Caco-2 (cell line): ENCODE measurements around the gene FAM53A. TPM values are rescaled to one million over a fixed set of nuclear protein-coding genes. Genes with fewer than 3 reads are reported as not detected.
A peak's percentile ranks its signal among the peaks of the same experiment; 100 is the strongest.

Source experiments
- BruUV-seq: library from RNA; stranded (reverse); fragments of 400-500 nt; replicated peaks from 2 replicates; lab custom pipeline; 2021; lab: Mats Ljungman, UMichigan
- CTCF ChIA-PET: fragments of 300-600 bp; sonication (Branson Sonifier 250); formaldehyde crosslinking; loops from one replicate; lab custom pipeline; 2022; ENCODE audit warnings: antibody characterized with exemption; lab: Charles Lee
- POLR2A ChIA-PET: fragments of 300-600 bp; sonication (Branson Sonifier 250); formaldehyde crosslinking; loops from one replicate; lab custom pipeline; 2022; ENCODE audit warnings: antibody characterized with exemption; lab: Charles Lee
- DNase-seq, 2 experiments: peaks; one replicate each; pipeline versions ENCODE4 v3.0.0 to v3.0.0-alpha.2; 2020 to 2022
- H3K27me3 ChIP-seq: replicated peaks from 2 replicates; pipeline ENCODE4 v1.6.0; 2011; ENCODE audit warnings: low read length; ENCODE audit not compliant: control insufficient read depth, insufficient read depth
- H3K36me3 ChIP-seq: 2 replicates; pipeline ENCODE4 v1.5.1; 2011; ENCODE audit warnings: low read length; ENCODE audit not compliant: control insufficient read depth, insufficient read depth
- H3K4me1 ChIP-seq: fragments of 250-450 bp; sonication (Bioruptor Pico); 2 replicates; pipeline ENCODE4 v1.5.1; 2020; ENCODE audit warnings: mild to moderate bottlenecking
- H3K4me3 ChIP-seq: 2 replicates; pipeline ENCODE4 v1.5.1; 2011; ENCODE audit warnings: low read depth, mild to moderate bottlenecking, control low read depth, low read length
- H3K9me3 ChIP-seq: fragments of 250-450 bp; sonication (Bioruptor Pico); 2 replicates; pipeline ENCODE4 v1.5.1; 2020; ENCODE audit warnings: mild to moderate bottlenecking, moderate library complexity
- H3K27ac Mint-ChIP-seq: one replicate; pipeline ENCODE4 v1.8.0; 2022; ENCODE audit warnings: mixed read lengths; ENCODE audit not compliant: unreplicated experiment
- H3K27me3 Mint-ChIP-seq: one replicate; pipeline ENCODE4 v1.8.0; 2022; ENCODE audit warnings: mixed read lengths; ENCODE audit not compliant: insufficient read depth, unreplicated experiment
- H3K36me3 Mint-ChIP-seq: one replicate; pipeline ENCODE4 v1.8.0; 2022; ENCODE audit warnings: mild to moderate bottlenecking, mixed read lengths; ENCODE audit not compliant: insufficient read depth, unreplicated experiment
- H3K4me1 Mint-ChIP-seq: one replicate; pipeline ENCODE4 v1.8.0; 2022; ENCODE audit warnings: low read depth, mixed read lengths; ENCODE audit not compliant: unreplicated experiment
- H3K4me3 Mint-ChIP-seq: one replicate; pipeline ENCODE4 v1.8.0; 2022; ENCODE audit warnings: mild to moderate bottlenecking, moderate library complexity, mixed read lengths; ENCODE audit not compliant: unreplicated experiment
- H3K9me3 Mint-ChIP-seq: one replicate; pipeline ENCODE4 v1.8.0; 2022; ENCODE audit warnings: mixed read lengths; ENCODE audit not compliant: unreplicated experiment
- CTCF ChIP-seq, 2 experiments: fragments of 200-600 bp in 1 of 2; IDR thresholded peaks; 1 replicate in 1 of 2; 2 replicates in 1 of 2; pipeline versions ENCODE4 v1.5.1 to v1.8.0; 2011 to 2022; ENCODE audit warnings: antibody characterized with exemption in 1 of 2, control low read depth in 1 of 2, inconsistent platforms in 1 of 2, low read depth in 1 of 2, low read length in 1 of 2, mild to moderate bottlenecking in 1 of 2, moderate library complexity in 1 of 2; ENCODE audit not compliant: insufficient read depth in 1 of 2, severe bottlenecking in 1 of 2, unreplicated experiment in 1 of 2
- intact Hi-C: fragments of 100-400 bp; cut with micrococcal nuclease; formaldehyde crosslinking; loops from one replicate; pipeline ENCODE4 v1.10.0; 2022; ENCODE audit not compliant: unreplicated experiment
- total RNA-seq: library from RNA; stranded (reverse); gene quantifications from 2 replicates; pipeline ENCODE4 v1.2.3, GENCODE V29; 2022

The FAM53A gene
- total RNA-seq, 1 experiment from 2014 or later: 4.1 TPM

- no TSS peak for BruUV-seq
- Mint-ChIP-seq H3K4me3 (peak overlapping the region; percentile 99), H3K9me3 (no peaks in the 10 kb centered on the region), H3K27ac (peak overlapping the region; percentile 86), H3K36me3 (peaks cover 78% of the 10 kb centered on the region), H3K4me1 (peaks cover 11% of the 10 kb centered on the region), H3K27me3 (no peaks in the 10 kb centered on the region)
- no peaks in the 10 kb centered on the region for H3K9me3 ChIP-seq
- H3K36me3 ChIP-seq: peaks cover 2% of the 10 kb centered on the region; the same call in 1 of the 2 replicates
- ChIA-PET POLR2A (interaction anchor here (0.6 to 2.0 kb wide), 11 partner anchors 8 to 374 kb away, joined by 3 to 42 read pairs (median 5); partner anchors contain the start of genes SLBP and UVSSA), CTCF (interaction anchor here (0.6 to 1.6 kb wide), 7 partner anchors 8 to 37 kb away, joined by 3 to 16 read pairs (median 5); partner anchors contain the start of gene SLBP)
- peak overlapping the region; percentile 95 for H3K4me3 ChIP-seq
- intact Hi-C loops: no loop called here
- TF ChIP-seq CTCF (IDR thresholded peaks at IDR 0.05; ENCODE audit: insufficient read depth in 1 of 2, low read depth in 1 of 2, low read length in 1 of 2, severe bottlenecking in 1 of 2, unreplicated experiment in 1 of 2): no peak
- H3K4me1 ChIP-seq: peaks cover 6% of the 10 kb centered on the region; the same call in 1 of the 2 replicates
- no peaks in the 10 kb centered on the region for H3K27me3 ChIP-seq
- DNase-seq: peak in 1 of 2 experiments; percentile 54
Observed at GRCh38 chr4:1720163-1720983, 36.3 kb upstream of the FAM53A start.

DNA sequence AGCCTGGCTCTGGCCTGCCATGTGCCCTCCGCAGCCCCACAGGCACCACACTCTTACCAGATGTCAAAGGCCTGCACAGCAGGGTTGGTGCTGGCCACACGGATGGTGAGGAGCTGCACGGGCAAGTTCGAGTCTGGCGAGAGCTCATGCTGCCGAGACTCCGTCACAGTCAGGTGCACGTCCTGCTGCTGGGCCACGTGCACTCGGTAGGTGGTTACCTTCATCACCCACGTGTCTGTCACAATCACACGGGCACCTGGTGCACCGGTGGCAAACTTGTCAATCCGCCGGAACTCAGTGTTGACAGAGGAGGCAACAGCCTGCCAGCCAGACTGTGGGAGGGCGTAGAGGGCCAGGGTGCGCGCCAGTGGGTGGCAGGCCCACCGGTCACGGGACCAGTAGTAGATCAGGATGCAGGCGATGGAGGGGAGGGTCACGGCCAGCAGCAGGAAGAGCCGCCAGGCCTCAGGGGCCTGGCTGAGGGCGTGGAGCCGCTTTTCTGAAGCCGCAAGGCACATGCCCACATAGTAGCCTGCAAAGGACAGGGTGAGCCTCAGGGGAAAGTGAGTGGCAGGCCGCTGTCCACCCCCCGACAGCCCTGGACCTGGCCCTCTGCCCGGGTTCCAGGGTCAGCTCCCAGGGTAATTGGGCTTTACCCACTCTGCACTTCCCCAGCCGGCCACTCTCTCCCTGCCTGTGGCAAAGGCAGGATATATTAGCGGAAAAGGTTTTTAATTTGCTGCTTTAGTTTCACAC is 34.2 kb upstream of the FAM53A start:
- ChIA-PET POLR2A (no interaction called here), CTCF (no interaction called here)
- H3K9me3 ChIP-seq: no peaks in the 10 kb centered on the region
- H3K36me3 ChIP-seq: peaks cover 1% of the 10 kb centered on the region; the same call in 1 of the 2 replicates
- DNase-seq: no peak
- Mint-ChIP-seq H3K36me3 (peaks cover 62% of the 10 kb centered on the region), H3K9me3 (no peaks in the 10 kb centered on the region), H3K27me3 (no peaks in the 10 kb centered on the region), H3K27ac (no peak overlapping the region), H3K4me3 (peak overlapping the region; percentile 99), H3K4me1 (peaks cover 11% of the 10 kb centered on the region)
- H3K27me3 ChIP-seq: no peaks in the 10 kb centered on the region
- TF ChIP-seq CTCF (IDR thresholded peaks at IDR 0.05; ENCODE audit: insufficient read depth in 1 of 2, low read depth in 1 of 2, low read length in 1 of 2, severe bottlenecking in 1 of 2, unreplicated experiment in 1 of 2): no peak
- peaks cover 6% of the 10 kb centered on the region; the same call in 1 of the 2 replicates for H3K4me1 ChIP-seq
- BruUV-seq: TSS peak; percentile 10
- H3K4me3 ChIP-seq: no peak overlapping the region
- intact Hi-C loops: no loop called here
